Liver (tissue), 3 donors: Measurements from ENCODE around the gene MADCAM1.

Source experiments
- FOXA1 ChIP-seq: IDR thresholded peaks from 2 replicates; pipeline ENCODE4 v1.6.1; 2016; ENCODE audit warnings: antibody characterized with exemption
- FOXA2 ChIP-seq: IDR thresholded peaks from 2 replicates; pipeline ENCODE4 v1.6.1; 2016; ENCODE audit warnings: antibody characterized with exemption
- RXRA ChIP-seq, 2 donors: IDR thresholded peaks; 2 replicates each; pipeline ENCODE4 v1.6.1; 2017 to 2018; ENCODE audit warnings: antibody characterized with exemption in 2 of 2, mild to moderate bottlenecking in 1 of 2
- SP1 ChIP-seq: IDR thresholded peaks from 2 replicates; pipeline ENCODE4 v1.6.1; 2018; ENCODE audit warnings: antibody characterized with exemption, mild to moderate bottlenecking
- TF ChIP-seq, protein P1 (sequence below): fragments of 150-350 bp; IDR thresholded peaks from 2 replicates; pipeline ENCODE4 v1.5.1; 2017; ENCODE audit warnings: improper control_type of control experiment, low read depth, low read length; ENCODE audit not compliant: missing input control
- TF ChIP-seq, protein P2 (sequence below): IDR thresholded peaks from 2 replicates; pipeline ENCODE4 v1.6.1; 2016; ENCODE audit warnings: antibody characterized with exemption, mild to moderate bottlenecking
- TF ChIP-seq, protein P3 (sequence below): IDR thresholded peaks from 2 replicates; pipeline ENCODE4 v1.6.1; 2016; ENCODE audit warnings: antibody characterized with exemption
- TF ChIP-seq, protein P4 (sequence below): IDR thresholded peaks from 2 replicates; pipeline ENCODE4 v1.6.1; 2016; ENCODE audit warnings: antibody characterized with exemption
- donor health status: healthy.
- donor health status: healthy.

DNA sequence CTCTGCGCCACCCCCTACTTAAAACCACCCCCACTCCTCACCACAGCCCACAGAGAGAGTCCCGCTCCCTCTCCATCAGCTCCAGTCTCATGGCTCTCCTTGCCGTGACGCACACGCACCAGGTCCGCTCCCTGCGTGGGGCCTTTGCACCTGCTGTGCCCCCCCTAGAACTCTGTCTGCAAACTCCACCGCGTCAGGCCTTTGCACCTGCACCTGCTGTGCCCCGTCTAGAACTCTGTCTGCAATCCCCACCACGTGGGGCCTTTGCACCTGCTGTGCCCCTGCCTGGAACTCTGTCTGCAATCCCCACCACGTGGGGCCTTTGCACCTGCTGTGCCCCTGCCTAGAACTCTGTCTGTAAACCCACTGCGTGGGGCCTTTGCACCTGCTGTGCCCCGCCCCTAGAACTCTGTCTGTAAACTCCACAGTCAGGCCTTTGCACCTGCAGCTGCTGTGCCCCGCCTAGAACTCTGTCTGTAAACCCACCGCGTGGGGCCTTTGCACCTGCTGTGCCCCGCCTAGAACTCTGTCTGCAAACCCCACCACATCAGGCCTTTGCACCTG is 39.7 kb upstream of the MADCAM1 start:
- TF ChIP-seq, protein P1, sequence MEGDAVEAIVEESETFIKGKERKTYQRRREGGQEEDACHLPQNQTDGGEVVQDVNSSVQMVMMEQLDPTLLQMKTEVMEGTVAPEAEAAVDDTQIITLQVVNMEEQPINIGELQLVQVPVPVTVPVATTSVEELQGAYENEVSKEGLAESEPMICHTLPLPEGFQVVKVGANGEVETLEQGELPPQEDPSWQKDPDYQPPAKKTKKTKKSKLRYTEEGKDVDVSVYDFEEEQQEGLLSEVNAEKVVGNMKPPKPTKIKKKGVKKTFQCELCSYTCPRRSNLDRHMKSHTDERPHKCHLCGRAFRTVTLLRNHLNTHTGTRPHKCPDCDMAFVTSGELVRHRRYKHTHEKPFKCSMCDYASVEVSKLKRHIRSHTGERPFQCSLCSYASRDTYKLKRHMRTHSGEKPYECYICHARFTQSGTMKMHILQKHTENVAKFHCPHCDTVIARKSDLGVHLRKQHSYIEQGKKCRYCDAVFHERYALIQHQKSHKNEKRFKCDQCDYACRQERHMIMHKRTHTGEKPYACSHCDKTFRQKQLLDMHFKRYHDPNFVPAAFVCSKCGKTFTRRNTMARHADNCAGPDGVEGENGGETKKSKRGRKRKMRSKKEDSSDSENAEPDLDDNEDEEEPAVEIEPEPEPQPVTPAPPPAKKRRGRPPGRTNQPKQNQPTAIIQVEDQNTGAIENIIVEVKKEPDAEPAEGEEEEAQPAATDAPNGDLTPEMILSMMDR = no peak
- no peak for TF ChIP-seq FOXA2
- TF ChIP-seq RXRA (IDR thresholded peaks at IDR 0.05) = no peak
- TF ChIP-seq, protein P2, sequence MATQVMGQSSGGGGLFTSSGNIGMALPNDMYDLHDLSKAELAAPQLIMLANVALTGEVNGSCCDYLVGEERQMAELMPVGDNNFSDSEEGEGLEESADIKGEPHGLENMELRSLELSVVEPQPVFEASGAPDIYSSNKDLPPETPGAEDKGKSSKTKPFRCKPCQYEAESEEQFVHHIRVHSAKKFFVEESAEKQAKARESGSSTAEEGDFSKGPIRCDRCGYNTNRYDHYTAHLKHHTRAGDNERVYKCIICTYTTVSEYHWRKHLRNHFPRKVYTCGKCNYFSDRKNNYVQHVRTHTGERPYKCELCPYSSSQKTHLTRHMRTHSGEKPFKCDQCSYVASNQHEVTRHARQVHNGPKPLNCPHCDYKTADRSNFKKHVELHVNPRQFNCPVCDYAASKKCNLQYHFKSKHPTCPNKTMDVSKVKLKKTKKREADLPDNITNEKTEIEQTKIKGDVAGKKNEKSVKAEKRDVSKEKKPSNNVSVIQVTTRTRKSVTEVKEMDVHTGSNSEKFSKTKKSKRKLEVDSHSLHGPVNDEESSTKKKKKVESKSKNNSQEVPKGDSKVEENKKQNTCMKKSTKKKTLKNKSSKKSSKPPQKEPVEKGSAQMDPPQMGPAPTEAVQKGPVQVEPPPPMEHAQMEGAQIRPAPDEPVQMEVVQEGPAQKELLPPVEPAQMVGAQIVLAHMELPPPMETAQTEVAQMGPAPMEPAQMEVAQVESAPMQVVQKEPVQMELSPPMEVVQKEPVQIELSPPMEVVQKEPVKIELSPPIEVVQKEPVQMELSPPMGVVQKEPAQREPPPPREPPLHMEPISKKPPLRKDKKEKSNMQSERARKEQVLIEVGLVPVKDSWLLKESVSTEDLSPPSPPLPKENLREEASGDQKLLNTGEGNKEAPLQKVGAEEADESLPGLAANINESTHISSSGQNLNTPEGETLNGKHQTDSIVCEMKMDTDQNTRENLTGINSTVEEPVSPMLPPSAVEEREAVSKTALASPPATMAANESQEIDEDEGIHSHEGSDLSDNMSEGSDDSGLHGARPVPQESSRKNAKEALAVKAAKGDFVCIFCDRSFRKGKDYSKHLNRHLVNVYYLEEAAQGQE = no peak
- no peak for TF ChIP-seq FOXA1
- TF ChIP-seq, protein P3, sequence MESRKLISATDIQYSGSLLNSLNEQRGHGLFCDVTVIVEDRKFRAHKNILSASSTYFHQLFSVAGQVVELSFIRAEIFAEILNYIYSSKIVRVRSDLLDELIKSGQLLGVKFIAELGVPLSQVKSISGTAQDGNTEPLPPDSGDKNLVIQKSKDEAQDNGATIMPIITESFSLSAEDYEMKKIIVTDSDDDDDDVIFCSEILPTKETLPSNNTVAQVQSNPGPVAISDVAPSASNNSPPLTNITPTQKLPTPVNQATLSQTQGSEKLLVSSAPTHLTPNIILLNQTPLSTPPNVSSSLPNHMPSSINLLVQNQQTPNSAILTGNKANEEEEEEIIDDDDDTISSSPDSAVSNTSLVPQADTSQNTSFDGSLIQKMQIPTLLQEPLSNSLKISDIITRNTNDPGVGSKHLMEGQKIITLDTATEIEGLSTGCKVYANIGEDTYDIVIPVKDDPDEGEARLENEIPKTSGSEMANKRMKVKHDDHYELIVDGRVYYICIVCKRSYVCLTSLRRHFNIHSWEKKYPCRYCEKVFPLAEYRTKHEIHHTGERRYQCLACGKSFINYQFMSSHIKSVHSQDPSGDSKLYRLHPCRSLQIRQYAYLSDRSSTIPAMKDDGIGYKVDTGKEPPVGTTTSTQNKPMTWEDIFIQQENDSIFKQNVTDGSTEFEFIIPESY = no peak
- TF ChIP-seq, protein P4, sequence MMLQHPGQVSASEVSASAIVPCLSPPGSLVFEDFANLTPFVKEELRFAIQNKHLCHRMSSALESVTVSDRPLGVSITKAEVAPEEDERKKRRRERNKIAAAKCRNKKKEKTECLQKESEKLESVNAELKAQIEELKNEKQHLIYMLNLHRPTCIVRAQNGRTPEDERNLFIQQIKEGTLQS = no peak
- TF ChIP-seq SP1 = no peak
